HG02973 (cell line): ENCODE data around the gene SLC25A22.

ENCODE experiments used
- ATAC-seq: cut with Tn5 transposase; IDR thresholded peaks from one replicate; pipeline ENCODE4 v1.9.1; 2021; ENCODE audit warnings: moderate library complexity; ENCODE audit not compliant: unreplicated experiment

The SLC25A22 gene

GRCh38 chr11:761526-762108 lies 36.5 kb downstream of the SLC25A22 start:
- no peak for ATAC-seq

DNA sequence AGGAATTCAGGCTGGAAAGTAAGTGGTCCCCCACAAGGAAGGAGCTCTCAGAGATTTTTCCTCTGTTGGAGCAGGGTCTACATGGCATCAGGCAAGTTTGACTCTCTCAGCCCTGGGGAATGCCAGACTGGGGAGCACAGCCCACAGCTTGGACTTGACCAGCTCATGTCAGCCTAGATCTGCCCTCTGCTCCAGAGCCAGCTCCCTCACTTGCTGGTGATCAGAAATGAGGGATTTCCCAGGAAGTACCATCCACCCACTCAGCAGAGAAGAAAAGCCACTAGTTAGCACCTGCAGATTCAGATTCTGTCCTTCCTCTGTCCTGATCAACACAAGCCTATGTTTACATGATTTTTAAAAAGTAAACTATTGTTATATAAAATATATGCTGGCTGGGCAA lies 37.8 kb downstream of the SLC25A22 start:
- no peak for ATAC-seq

DNA sequence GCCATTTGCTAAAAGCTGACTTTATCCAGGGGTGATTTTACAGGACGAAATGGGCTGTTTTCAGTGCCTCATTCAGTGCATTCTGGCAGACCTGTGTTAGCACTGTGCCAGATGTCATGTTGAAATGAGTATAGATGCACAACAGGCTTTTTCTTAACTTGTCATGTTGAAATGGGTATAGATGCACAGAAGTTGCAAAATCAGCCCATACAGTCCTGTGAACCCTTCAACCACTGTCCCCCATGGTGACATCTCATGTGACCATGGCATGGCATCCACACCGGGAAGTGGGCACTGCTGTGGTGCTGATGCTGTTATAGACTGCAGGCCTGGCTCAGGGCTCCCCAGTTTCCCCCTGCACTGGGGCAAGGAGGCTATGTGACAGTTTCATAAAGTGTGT lies 48.4 kb downstream of the SLC25A22 start:
- no peak for ATAC-seq

- ATAC-seq = no peak
These were observed 50.1 kb downstream of the SLC25A22 start for GRCh38 chr11:748007-748359.

- peak; percentile 78 for ATAC-seq
These were observed 50.7 kb downstream of the SLC25A22 start, which contains the start of gene TALDO1 for GRCh38 chr11:747158-748006. Gene TALDO1 (plus strand): TSS chr11:747464. CDS start chr11:747482, 18 bp downstream.

- ATAC-seq = peak; percentile 37
These were observed 51.6 kb downstream of the SLC25A22 start for GRCh38 chr11:746289-747157.

DNA sequence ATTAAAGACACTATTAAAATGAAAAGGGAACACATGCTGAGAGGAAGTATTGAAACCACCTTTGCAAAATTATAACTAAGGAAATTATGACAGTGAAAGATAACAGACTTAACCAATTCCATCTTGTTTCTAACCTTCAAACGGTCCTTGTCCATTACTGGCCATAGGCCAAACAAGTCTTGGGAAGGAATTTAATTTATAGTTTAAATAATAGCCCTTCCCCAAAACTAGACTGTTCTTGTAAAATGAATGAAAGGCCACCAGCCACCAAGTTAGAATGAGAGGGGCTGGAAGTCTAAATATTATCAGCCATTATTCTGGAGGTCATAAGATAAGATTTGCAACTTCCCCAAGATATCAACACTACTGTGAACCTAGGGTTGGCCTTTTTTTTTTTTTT lies 52.7 kb downstream of the SLC25A22 start:
- ATAC-seq = no peak

- no peak for ATAC-seq
These were observed 55.4 kb downstream of the SLC25A22 start for GRCh38 chr11:742571-743201.

DNA sequence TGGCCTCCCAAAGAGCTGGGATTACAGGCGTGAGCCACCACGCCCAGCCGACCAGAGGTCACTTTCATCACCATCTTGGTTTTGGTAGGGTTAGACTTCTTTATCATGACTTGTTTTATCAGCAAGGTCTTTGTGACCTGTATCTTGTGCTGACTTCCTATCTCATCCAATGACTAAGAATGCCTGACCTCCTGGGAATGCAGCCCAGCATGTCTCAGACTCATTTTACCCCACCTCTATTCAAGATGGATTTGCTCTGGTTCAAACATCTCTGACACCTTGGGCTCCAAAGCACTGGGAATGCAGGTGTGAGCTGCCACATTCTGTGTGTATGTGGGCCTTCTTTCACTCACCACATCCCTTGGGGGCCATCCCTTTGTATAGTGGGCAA lies 55.9 kb downstream of the SLC25A22 start:
- ATAC-seq = no peak
